GM21619 (cell line): ENCODE measurements around the gene LHX4.

Source experiments
- ATAC-seq: cut with Tn5 transposase; IDR thresholded peaks from one replicate; pipeline ENCODE4 v1.9.1; 2021; ENCODE audit not compliant: unreplicated experiment

The LHX4 gene

DNA sequence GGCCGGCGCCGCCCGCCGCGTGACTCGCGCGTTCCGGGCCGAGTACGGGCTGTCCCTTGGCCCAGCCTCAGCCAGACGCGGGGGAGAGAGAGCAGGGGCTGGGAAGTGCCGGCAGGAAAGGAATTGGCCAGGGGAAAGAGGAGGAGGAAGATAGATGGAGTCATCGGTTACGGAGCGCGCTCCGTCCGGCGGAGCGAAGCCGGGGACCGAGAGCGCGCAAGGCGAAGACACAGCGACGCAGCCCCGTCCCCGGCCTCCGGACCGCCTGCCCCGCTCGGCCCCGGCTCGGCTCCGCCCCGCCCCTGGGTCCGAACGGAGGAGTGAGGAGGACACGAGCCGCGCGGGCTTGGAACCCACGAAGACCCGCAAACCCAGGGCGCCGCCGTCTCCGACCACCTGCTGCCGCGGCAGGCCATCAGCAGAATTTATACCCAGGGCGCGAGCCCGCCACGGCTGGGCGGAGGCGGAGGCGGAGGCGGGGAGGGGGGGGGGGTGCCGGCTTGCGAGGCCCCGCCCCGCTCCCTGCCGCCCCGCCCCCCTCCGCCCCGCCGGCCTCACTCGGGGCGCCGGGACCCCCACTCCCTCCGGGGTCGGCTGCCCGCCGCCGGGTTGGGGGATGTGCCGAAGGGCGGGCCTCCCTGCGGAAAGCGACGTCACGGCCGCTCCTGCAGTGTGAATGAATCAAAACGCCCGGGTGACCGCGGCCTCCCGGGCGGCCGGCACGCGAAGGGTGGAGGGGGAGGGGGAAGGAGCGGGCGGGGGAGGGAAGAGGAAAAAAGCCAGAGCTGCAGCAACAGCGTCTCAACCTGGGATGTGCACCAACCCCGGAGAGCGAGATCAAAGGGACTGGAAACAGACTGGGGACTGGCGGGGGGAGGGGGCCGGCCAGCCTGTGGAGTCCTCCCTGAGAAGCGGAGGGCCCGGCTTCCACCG is at the start of gene LHX4:
TSS of gene LHX4 (plus strand) at position 782 of the 933 bp plus-strand sequence. CDS start 266 bp downstream, outside the sequence.
- peak; percentile 49 for ATAC-seq

- ATAC-seq: no peak
Measured at GRCh38 chr1:180181048-180181447, 49.0 kb upstream of the LHX4 start.

GRCh38 chr1:180181996-180182642 is 47.9 kb upstream of the LHX4 start:
- no peak for ATAC-seq

- ATAC-seq: no peak
Measured at GRCh38 chr1:180182643-180183311, 47.3 kb upstream of the LHX4 start.

DNA sequence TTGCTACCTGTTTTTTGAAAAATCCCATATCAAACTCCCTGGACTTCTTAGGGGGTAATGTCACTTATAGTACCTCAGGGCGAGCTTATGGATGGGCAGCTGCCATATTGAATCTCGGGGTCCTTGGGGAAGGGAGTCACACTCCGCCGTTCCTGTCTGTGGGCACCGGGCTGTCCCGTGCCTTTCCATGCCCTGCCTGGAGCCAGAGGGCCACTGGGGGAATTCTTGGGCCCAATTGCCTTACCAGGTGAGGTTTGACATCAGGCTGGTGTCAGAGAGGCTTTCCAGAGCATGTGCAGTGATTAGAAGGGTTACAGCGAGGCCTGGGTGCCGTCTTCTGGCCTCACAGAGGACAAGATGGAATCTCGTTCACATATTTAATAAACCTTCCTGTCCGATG is 46.6 kb upstream of the LHX4 start:
- no peak for ATAC-seq

GRCh38 chr1:180184041-180184440 is 46.0 kb upstream of the LHX4 start:
- no peak for ATAC-seq

GRCh38 chr1:180185281-180185680 is 44.8 kb upstream of the LHX4 start:
- ATAC-seq: no peak

DNA sequence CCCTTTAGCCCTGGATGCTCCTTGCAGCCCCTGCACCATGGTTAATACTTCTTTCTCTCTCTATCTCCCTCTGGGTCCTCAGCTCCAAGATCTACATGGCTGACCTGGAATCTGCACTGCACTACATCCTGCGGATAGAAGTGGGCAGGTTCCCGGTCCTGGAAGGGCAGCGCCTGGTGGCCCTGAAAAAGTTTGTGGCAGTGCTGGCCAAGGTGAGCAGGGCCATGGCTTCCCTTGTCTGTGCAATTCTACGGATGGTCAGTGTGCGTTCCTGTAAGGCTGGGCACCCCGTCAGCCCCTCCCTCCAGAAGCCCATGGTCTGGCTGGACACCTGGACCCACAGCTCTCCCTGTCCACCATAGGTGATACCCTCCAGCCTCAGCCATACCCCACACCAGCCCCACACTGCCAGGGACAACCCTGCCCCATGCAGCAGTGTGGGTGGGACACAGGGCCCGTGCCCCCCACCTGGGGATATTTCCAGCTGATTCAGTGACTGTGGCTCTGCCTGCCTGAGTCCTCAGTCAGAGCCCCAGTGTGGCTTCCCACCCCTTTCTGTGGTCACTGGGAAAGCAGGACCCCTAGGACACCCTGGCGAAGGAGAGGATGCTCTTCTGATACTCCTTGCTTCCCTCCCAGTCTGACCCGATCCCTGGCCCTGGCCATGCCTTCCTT is 44.0 kb upstream of the LHX4 start:
- ATAC-seq: no peak

DNA sequence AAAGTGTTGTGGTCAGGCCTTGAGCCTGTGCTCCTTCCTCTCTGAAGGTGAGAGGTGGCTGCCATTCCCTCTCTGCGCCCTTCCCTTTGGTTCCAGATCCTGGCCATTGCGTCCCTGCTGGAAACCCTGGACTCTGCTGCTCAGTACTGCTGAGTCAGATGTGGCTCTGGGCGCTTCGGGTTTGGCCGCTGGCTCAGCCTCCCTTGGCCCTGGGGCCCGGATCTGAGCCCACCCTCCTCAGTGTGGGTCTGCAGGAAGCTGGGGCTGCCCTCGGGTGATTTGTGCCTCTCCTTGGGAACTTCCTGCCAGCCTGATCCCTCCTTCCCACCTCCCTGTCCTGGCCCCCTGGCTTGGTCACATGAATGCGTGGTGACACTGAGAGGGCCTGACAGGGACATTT is 43.2 kb upstream of the LHX4 start:
- no peak for ATAC-seq

DNA sequence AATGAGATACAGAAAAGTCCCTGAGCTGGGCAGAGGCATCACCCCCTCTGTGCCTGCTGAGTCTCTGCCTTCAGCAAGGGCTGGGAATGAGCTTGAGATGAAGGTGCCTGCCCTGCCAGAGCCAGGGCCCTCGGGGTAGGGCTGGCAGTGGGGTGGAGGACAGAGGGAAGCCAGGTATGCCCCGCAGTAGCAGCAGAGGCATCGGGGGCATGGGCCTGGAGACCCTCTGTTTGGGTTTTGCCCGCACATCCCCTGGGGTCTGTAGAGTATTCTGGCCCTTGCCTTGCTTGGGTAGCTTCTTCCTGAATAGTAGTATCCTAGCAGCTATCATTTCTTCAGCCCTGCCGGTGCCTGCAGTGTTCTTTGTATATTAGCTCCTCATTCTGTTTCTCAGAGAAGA is 42.4 kb upstream of the LHX4 start:
- ATAC-seq: no peak

- no peak for ATAC-seq
Measured at GRCh38 chr1:180188091-180188506, 42.0 kb upstream of the LHX4 start.

DNA sequence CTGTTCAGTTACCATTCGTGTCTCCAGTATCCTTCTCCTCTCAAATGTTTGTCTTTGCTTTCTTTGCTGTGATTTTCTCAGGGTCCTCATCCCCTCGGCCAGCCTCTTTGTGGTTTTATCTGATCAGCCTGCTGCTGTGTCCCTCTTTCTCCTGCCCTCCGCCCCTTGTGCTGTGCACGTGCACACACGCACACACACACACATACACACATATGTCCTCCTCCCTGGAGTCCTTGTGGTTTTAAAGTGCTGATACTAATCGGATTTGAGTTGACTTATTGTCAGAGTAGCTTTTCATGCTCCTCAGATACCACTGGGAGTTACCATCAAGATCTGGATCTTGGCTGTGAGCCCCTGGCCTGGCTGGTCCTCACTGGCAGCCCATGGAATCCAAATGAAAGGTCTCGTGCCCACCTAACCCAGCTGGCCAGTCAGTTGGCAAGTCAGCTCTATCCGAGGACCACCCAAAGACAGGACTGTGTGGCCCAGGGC is 41.3 kb upstream of the LHX4 start:
- ATAC-seq: no peak

GRCh38 chr1:180190091-180190490 is 40.0 kb upstream of the LHX4 start:
- no peak for ATAC-seq

DNA sequence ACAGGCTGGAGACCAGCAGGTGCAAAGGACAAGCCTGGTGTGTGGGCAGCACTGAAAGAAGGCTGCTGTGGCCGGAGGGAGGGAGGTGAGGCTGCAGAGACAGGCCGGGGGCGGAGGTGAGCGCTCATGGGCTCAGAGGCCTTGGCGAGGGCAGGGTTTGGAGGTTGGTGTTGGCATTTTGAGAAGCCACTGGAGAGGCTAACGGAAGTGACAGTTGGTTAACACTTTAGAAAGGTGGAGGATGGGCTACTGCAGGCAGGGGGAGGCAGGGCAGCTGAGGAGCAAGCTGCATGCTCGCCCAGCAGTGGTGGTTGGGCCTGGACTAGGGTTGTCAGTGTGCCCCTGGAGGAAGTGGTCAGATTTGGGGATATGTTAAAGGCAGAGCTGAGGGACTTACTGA is 37.9 kb upstream of the LHX4 start:
- ATAC-seq: no peak

- no peak for ATAC-seq
Measured at GRCh38 chr1:180193141-180194047, 36.7 kb upstream of the LHX4 start.

GRCh38 chr1:180194048-180194425 is 36.0 kb upstream of the LHX4 start:
- ATAC-seq: no peak

DNA sequence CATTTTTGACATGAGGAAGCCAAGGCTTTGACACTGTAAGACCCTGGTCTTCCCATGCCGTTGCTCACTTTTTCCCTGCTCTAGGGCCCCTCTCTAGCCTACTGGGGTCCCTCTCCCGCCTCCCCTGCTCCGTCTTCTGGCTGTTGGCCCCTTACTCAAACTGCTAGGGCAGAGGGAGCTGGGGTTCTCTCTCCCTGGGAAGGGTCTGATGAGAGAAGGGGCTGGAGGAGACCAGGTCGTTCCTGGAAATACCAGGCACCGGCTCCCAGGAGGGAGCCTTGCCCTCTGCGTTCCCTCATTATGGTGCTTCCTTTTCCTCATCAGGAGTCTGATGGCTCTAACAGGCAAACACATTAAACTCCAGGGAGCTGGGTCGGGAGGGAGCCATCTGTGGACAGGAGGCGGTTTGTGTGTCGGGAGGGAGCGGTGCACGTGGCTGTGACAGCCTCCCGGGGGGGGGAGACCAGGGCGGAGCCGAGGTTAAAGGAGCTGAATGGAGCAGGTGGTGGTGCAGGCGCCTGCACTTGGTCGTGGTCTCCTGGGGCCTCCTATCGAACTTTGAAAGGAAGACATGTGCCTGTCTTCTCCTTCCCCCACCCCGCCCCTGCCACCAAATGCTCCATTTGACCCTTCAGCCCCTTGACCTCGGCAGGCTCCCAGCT is 35.4 kb upstream of the LHX4 start:
- ATAC-seq: no peak

GRCh38 chr1:180195401-180195800 is 34.7 kb upstream of the LHX4 start:
- ATAC-seq: no peak

DNA sequence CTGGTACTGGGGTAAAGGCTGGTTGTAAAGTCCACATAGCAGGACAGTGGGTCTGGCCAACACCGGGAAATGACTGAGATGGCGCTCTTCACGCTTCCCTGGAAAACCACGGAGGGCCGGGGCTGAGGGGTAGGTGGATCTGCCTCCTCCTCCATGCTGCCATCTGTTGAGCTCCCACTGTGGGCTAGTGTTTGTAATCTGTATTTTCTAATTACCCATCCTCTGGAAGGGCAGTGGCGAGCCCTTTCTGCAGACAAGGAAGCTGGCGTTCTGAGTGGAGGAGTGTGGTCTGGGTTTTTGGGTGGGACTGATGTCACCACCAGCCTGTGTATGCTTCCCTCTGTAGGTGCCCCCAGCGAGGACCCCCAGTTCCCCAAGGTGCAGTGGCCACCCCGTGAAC is 34.1 kb upstream of the LHX4 start:
- ATAC-seq: no peak
